ENCODE data around the gene VAT1. TPM values are rescaled to one million over a fixed set of nuclear protein-coding genes. Genes with fewer than 3 reads are reported as not detected.

VAT1 gene
- total and polyA plus RNA-seq, 2 of the 13 experiments (the other 11 are each of a cell fraction or from before 2014, with no cell fraction given): 143 to 205 TPM

DNA sequence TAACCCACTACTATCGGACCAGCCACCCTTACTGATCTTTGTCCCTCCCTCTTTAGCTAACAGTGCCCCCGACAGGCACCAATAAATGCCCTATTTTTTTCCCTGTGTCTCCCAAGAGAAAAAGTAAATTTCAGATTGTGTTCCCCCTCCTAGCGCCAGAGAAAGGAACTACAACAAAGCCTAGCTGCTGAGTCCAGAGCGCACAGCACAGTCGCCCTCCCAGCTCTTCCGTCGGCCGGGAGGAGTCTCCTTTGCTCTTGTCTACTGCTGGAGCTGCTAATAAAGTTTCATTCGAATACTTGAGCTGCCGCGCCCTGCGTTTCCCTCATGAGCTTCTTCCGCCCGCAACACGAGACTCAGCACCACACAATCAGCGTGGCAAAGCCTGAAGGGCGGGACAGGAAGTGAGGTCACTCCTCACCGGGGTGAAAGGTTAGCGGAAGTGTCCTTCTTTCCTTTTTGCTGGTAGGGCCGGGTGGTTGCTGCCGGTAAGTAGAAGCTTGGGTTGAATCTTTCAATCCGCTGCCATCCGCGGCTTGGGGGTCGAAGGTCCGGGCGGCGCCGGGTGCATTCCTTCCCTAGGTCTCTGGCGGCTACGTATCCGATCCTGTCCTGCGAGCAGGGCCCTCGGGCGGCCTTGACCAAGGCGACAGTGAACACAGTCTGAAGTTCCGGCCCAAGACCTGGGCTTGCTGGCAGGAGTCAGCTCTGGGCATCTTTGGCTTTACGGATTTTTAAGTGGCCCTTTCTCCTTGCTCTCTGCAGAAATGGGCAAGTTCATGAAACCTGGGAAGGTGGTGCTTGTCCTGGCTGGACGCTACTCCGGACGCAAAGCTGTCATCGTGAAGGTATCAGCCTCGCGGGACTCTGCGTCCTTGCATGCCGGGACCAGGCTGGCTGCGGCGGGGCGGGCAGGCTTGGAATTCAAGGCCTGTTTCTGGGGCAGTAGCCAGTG lies 23.9 kb downstream of the VAT1 start, which contains the start of gene RPL27 (continued):
- TF ChIP-seq, protein P1, sequence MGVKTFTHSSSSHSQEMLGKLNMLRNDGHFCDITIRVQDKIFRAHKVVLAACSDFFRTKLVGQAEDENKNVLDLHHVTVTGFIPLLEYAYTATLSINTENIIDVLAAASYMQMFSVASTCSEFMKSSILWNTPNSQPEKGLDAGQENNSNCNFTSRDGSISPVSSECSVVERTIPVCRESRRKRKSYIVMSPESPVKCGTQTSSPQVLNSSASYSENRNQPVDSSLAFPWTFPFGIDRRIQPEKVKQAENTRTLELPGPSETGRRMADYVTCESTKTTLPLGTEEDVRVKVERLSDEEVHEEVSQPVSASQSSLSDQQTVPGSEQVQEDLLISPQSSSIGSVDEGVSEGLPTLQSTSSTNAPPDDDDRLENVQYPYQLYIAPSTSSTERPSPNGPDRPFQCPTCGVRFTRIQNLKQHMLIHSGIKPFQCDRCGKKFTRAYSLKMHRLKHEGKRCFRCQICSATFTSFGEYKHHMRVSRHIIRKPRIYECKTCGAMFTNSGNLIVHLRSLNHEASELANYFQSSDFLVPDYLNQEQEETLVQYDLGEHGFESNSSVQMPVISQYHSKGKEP (CRISPR knock-in tag; IDR thresholded peaks at IDR 0.05): peak; percentile 61
- TF ChIP-seq RFX5 (IDR thresholded peaks at IDR 0.05; ENCODE audit: low read depth, low read length) (0 out of 2 replicates have a peak, but pooled peaks have one; percentile 30), KDM1A (CRISPR knock-in tag; IDR thresholded peaks at IDR 0.05) (no peak), ZSCAN21 (CRISPR knock-in tag; IDR thresholded peaks at IDR 0.05; ENCODE audit: borderline replicate concordance) (peak; percentile 91), CAMTA2 (CRISPR knock-in tag; IDR thresholded peaks at IDR 0.05; ENCODE audit: borderline replicate concordance) (no peak; the same call in 1 of the 2 replicates), TSC22D2 (CRISPR knock-in tag; IDR thresholded peaks at IDR 0.05; ENCODE audit: borderline replicate concordance) (peak; percentile 89; the same call in 1 of the 2 replicates), RFX1 (IDR thresholded peaks at IDR 0.05) (no peak), NFKB2 (CRISPR knock-in tag; IDR thresholded peaks at IDR 0.05; ENCODE audit: borderline replicate concordance) (peak; percentile 94; the same call in 1 of the 2 replicates), ZNF224 (CRISPR knock-in tag; IDR thresholded peaks at IDR 0.05) (peak; percentile 73), MAZ (IDR thresholded peaks at IDR 0.05; ENCODE audit: borderline replicate concordance, low read depth, low read length) (peak; percentile 90), MAZ (CRISPR knock-in tag; IDR thresholded peaks at IDR 0.05; ENCODE audit: low read depth) (peak; percentile 97), TCF7 (IDR thresholded peaks at IDR 0.05; ENCODE audit: low read depth) (no peak), MAF1 (CRISPR knock-in tag; IDR thresholded peaks at IDR 0.05; ENCODE audit: borderline replicate concordance) (peak; percentile 4; the same call in 1 of the 2 replicates), ZNF24 (IDR thresholded peaks at IDR 0.05) (peak; percentile 79)
- TF ChIP-seq, protein P2, sequence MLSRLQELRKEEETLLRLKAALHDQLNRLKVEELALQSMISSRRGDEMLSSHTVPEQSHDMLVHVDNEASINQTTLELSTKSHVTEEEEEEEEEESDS (CRISPR knock-in tag; IDR thresholded peaks at IDR 0.05; ENCODE audit: borderline replicate concordance): peak; percentile 90; the same call in 1 of the 2 replicates
- TF ChIP-seq, protein P3, sequence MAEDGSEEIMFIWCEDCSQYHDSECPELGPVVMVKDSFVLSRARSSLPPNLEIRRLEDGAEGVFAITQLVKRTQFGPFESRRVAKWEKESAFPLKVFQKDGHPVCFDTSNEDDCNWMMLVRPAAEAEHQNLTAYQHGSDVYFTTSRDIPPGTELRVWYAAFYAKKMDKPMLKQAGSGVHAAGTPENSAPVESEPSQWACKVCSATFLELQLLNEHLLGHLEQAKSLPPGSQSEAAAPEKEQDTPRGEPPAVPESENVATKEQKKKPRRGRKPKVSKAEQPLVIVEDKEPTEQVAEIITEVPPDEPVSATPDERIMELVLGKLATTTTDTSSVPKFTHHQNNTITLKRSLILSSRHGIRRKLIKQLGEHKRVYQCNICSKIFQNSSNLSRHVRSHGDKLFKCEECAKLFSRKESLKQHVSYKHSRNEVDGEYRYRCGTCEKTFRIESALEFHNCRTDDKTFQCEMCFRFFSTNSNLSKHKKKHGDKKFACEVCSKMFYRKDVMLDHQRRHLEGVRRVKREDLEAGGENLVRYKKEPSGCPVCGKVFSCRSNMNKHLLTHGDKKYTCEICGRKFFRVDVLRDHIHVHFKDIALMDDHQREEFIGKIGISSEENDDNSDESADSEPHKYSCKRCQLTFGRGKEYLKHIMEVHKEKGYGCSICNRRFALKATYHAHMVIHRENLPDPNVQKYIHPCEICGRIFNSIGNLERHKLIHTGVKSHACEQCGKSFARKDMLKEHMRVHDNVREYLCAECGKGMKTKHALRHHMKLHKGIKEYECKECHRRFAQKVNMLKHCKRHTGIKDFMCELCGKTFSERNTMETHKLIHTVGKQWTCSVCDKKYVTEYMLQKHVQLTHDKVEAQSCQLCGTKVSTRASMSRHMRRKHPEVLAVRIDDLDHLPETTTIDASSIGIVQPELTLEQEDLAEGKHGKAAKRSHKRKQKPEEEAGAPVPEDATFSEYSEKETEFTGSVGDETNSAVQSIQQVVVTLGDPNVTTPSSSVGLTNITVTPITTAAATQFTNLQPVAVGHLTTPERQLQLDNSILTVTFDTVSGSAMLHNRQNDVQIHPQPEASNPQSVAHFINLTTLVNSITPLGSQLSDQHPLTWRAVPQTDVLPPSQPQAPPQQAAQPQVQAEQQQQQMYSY (CRISPR knock-in tag; IDR thresholded peaks at IDR 0.05): peak; percentile 58; the same call in 1 of the 2 replicates
- TF ChIP-seq, protein P4, sequence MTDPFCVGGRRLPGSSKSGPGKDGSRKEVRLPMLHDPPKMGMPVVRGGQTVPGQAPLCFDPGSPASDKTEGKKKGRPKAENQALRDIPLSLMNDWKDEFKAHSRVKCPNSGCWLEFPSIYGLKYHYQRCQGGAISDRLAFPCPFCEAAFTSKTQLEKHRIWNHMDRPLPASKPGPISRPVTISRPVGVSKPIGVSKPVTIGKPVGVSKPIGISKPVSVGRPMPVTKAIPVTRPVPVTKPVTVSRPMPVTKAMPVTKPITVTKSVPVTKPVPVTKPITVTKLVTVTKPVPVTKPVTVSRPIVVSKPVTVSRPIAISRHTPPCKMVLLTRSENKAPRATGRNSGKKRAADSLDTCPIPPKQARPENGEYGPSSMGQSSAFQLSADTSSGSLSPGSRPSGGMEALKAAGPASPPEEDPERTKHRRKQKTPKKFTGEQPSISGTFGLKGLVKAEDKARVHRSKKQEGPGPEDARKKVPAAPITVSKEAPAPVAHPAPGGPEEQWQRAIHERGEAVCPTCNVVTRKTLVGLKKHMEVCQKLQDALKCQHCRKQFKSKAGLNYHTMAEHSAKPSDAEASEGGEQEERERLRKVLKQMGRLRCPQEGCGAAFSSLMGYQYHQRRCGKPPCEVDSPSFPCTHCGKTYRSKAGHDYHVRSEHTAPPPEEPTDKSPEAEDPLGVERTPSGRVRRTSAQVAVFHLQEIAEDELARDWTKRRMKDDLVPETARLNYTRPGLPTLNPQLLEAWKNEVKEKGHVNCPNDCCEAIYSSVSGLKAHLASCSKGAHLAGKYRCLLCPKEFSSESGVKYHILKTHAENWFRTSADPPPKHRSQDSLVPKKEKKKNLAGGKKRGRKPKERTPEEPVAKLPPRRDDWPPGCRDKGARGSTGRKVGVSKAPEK (CRISPR knock-in tag; IDR thresholded peaks at IDR 0.05; ENCODE audit: borderline replicate concordance): peak; percentile 78; the same call in 1 of the 2 replicates
- TF ChIP-seq, protein P5, sequence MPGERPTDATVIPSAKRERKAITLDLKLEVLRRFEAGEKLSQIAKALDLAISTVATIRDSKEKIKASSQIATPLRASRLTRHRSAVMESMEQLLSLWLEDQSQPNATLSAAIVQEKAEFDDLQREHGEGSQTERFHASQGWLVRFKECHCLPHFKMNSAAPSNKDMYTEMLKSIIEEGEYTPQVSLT (CRISPR knock-in tag; IDR thresholded peaks at IDR 0.05; ENCODE audit: borderline replicate concordance, low read depth): peak; percentile 33
